Left colon (tissue), 2 donors: ENCODE results near the gene BAZ1A. TPM values are rescaled to one million over a fixed set of nuclear protein-coding genes. Genes with fewer than 3 reads are reported as not detected.
"Not testable (repeated sequence)": the region's sequence is repeated elsewhere in the genome, so short reads cannot be mapped to it uniquely, and the experiment has no call there.

ENCODE experiments used
- ATAC-seq: fragments of 200-7000 bp; cut with Tn5 transposase; one replicate; pipeline ENCODE4 v1.9.1; 2020; ENCODE audit warnings: mild to moderate bottlenecking, moderate library complexity
- DNase-seq, 2 donors: peaks; one replicate each; pipeline ENCODE4 v3.0.0-alpha.2; 2020
- intact Hi-C, 2 donors: fragments of 100-400 bp; cut with DNase I in 1 of 2; cut with micrococcal nuclease in 1 of 2; formaldehyde crosslinking; loops; one replicate each; pipeline versions ENCODE4 v1.11.2 to v1.14.0; 2022; cut with DNase I, micrococcal nuclease
- total RNA-seq, 2 donors: library from RNA; stranded (reverse); fragmentation: NEBNext Ultra II Directional; extraction: Animal tissue kit (Norgen Biotek cat#: 25700); gene quantifications; one replicate each; pipeline ENCODE4 v1.2.1, GENCODE V29; 2021
- donor health status: DM: no; HTN: no; CAD: no.
- donor health status: DM: yes; HTN: yes; CAD: no.

Gene BAZ1A
- total RNA-seq, 2 donors from 2014 or later: 29.1 to 36.1 TPM

- intact Hi-C loops: no loop called here
- ATAC-seq (no peak), DNase-seq (no peak)
These were observed 16.4 kb downstream of the BAZ1A start for GRCh38 chr14:34858765-34859164.

DNA sequence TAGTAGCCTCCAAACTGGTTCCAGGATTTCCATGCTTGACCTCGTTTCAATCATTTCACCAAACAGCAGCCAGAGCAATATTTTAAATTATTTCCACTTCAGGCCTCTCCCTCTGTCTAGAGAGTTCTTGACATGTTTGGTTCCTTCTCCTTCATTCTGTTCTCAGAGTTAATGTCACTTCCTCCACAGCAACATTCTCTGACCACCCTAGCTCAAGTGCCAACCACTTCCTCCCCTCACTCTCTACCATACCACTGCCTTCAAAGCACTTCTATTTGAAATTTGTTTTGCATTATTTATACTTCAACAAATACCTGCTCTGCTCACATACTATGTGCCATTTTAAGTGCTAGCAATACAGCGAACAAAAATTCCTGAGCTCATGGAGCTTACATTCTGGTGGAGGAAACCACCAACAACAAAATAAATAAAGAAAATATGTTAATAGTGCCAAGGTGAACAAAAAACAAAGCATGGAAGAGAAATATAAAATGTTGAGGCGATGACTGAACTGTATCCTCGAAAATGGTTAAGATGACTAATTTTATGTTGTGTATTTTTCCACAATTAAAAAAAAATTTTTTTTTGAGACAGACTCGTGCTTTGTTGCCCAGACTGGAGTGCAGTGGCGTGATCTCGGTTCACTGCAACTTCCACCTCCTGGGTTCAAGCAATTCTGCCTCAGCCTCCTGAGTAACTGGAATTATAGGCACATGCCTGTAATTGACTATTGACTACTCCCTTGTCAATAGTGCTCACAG is 17.3 kb downstream of the BAZ1A start:
- intact Hi-C loops: no loop called here
- no peak for ATAC-seq
- no peak for DNase-seq

DNA sequence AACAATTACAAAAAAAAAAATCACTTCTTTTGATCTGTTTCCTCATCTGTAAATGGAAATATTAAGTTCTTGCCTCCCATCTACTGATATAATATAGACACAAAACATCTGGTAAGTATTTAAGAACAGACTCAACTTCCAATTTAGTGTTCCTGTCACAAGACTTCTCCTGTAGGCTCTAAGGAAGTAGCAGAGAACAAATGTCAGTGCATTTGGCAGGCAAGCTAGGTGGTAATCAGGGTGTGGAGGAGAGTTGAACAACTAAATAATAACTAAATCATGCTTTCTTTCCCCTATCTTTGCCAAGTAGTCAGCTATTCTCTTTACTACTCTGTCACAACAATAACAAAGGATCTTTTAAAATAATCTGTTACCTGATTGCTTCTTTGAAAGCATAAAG is 22.1 kb downstream of the BAZ1A start:
- intact Hi-C loops: no loop called here
- ATAC-seq (no peak), DNase-seq (no peak)

DNA sequence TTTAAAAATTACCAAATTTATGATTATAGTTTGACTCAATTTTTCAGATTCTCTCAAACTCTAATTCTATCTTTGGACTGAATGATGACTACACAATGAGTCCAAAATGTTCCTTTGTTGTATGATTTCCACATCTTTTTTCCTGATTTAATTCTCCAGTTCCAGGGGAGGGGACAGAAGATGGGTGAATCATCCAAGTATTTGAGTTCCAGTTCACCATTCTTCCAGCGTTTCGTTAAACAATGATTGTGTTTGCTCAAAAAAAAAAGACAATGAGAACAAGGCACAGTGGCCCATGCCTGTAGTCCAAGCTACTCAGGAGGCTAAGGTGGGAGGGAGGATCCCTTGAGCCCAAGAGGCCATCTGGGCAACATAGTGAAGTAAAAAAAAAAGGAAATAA is 23.8 kb downstream of the BAZ1A start:
- no peak for DNase-seq
- no peak for ATAC-seq
- intact Hi-C loops: no loop called here

- DNase-seq: no peak
- no peak for ATAC-seq
- intact Hi-C loops: loop anchor here in 1 of 2 donors (5.0 kb wide), 1 partner anchor 121 kb away; no protein-coding TSS in a partner anchor
These were observed 29.3 kb downstream of the BAZ1A start for GRCh38 chr14:34845869-34846268.

DNA sequence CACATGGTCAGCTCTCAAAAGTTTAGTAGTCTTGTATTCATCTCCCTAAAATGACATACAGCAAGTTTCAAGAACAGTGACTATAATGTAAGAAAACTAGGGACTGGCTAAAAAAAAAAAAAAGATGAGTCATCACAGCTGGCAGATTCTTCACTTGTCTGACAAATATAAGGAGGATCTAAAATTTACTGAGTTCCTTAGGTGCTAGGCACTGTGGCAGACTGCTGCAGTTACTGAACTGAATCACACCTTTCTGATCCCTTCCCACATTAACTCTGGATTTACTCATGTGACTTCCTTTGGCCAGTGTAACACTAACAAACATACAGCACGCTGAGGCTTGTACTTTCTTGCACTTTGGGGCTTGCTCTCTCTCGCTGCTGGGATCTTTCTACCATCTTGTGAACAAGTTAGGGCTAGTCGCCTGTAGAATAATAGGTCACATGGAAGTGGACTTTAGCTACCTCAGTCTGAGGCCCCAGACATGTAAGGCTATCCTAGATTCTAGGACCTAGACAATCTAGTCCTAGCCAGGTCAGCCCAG is 32.1 kb downstream of the BAZ1A start:
- DNase-seq (no peak), ATAC-seq (no peak)
- intact Hi-C loops: no loop called here

- intact Hi-C loops: no loop called here
- DNase-seq: no peak
- no peak for ATAC-seq
These were observed 37.3 kb downstream of the BAZ1A start for GRCh38 chr14:34837801-34838322.

GRCh38 chr14:34835312-34835711 is 39.8 kb downstream of the BAZ1A start:
- intact Hi-C loops: no loop called here
- no peak for ATAC-seq
- no peak for DNase-seq

GRCh38 chr14:34833549-34834523 is 41.3 kb downstream of the BAZ1A start:
- intact Hi-C loops: no loop called here
- DNase-seq (no peak), ATAC-seq (no peak)

DNA sequence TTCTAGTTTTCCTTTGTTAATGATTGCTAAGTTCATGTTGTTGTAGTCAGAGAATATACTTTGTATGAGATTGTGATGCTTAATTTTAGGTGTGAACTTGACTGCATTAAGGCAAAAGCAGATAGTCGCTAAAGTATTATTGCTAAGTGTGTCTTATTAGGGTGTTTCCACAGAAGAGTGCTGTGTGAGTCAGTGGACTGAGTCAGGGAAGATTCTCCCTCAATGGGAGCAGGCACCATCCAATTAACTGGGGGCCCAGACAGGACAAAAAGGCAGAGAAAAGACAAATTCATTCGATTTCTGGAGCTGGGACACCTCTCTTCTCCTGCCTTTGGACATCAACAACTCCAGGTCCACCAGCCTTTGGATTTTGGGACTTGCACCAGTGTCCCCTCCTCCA is 48.5 kb downstream of the BAZ1A start:
- ATAC-seq: no peak
- intact Hi-C loops: no loop called here

DNA sequence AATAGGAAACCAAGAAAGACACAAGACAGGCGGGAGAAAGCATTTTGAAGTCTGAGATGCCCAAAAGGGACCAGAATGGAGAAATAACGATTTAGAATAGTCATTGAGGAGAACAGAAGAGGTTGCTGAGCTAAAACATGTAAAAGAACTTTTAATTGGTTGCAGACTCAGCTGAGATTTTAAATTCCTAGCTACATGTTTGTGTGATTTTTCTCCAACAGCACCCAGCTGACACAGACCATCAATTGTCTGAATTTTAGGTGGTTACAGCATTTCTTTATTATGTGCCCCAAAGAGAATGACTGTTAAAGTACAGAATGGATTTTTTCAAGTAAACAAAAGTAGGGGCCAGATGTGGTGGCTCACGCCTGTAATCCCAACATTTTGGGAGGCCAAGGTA is 50.3 kb downstream of the BAZ1A start:
- no peak for ATAC-seq
- intact Hi-C loops: no loop called here
- DNase-seq: no peak

More for the DNA sequence above, 48.5 kb downstream of the BAZ1A start:
- DNase-seq: no peak

- ATAC-seq: no peak
- no peak for DNase-seq
- intact Hi-C loops: no loop called here
These were observed 50.9 kb downstream of the BAZ1A start for GRCh38 chr14:34824256-34824655.

- DNase-seq (no peak), ATAC-seq (no peak)
- intact Hi-C loops: no loop called here
These were observed 57.4 kb downstream of the BAZ1A start for GRCh38 chr14:34817768-34818167.

GRCh38 chr14:34810028-34810427 is 65.1 kb downstream of the BAZ1A start:
- intact Hi-C loops: no loop called here
- DNase-seq (no peak), ATAC-seq (no peak)

DNA sequence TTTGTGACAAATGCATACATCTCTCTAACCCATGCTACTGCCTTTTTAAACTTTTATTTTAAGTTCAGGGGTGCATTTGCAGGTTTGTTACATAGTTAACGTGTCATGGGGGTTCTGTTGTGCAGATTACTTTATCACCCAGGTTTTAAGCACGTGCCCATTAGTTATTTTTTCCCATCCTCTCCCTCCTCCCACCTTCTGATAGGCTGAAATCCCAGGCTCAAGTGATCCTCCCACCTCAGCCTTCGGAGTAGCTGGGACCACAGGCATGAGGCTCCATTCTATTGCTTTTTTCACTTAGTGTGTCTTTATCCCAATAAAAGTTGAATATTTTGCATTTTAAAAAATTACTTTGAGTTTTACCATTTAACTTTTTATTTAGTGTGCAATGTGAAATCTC is 68.9 kb downstream of the BAZ1A start:
- DNase-seq (no peak), ATAC-seq (no peak)
- intact Hi-C loops: no loop called here

- DNase-seq (no peak), ATAC-seq (no peak)
- intact Hi-C loops: no loop called here
These were observed 70.2 kb downstream of the BAZ1A start for GRCh38 chr14:34804933-34805332.

DNA sequence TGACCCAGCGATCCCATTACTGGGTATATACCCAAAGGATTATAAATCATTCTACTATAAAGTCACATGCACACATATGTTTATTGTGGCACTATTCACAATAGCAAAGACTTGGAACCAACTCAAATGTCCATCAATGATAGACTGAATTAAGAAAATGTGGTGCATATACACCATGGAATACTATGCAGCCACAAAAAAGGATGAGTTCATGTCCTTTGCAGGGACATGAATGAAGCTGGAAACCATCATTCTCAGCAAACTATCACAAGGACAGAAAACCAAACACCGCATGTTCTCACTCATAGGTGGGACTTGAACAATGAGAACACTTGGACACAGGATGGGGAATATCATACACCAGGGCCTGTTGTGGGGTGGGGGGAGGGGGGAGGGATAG is 76.3 kb downstream of the BAZ1A start:
- DNase-seq, ATAC-seq, intact Hi-C loops: not testable (repeated sequence)

DNA sequence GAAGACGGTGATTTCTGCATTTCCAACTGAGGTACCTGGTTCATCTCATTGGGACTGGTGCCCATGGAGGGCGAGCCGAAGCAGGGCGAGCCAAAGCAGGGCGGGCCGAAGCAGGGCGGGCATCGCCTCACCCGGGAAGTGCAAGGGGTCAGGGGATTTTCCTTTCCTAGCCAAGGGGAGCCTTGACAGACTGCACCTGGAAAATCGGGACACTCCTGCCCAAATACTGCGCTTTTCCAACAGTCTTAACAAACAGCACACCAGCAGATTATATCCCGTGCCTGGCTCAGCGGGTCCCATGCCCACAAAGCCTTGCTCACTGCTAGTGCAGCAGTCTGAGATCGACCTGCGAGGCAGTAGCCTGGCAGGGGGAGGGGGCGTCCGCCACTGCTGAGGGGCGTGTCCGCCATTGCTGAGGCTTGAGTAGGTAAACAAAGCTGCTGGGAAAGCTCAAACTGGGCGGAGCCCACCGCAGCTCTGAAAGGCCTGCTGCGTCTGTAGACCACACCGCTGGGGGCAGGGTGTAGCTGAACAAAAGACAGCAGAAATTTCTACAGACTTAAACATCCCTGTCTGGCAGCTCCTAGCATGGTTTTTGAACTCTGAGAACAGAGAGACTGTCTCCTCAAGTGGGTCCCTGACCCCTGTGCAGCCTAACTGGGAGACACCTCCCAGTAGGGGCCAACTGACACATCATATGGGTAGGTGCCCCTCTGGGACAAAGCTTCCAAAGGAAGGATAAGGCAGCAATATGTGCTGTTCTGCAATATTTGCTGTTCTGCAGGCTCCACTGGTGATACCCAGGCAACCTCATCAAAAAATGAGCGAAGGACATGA is 77.2 kb downstream of the BAZ1A start:
- intact Hi-C loops: no loop called here
- DNase-seq: peak in 1 of 2 donors; percentile 9
- ATAC-seq: peak; percentile 15

DNA sequence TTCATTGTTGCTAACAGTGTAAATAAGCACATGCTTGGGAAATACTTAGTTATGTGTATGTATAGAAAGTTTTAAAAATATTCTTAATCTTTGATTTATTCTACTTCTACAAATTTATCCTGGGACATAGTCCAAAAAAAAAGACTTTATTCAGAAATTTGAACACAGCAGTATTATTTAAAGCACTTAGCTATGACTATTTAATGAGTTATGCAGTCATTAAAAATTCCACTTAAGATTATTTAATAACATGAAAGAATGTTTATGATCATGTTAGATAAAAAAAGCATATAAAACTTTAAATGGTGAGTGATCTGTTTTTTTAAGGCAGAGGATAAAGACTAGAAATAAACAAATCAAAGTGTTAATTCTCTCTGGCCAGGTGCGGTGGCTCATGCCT is 78.3 kb downstream of the BAZ1A start:
- ATAC-seq: no peak
- intact Hi-C loops: no loop called here
- no peak for DNase-seq
